A673 (cell line): Measurements from ENCODE around the gene ARMS2. TPM values are rescaled to one million over a fixed set of nuclear protein-coding genes. Genes with fewer than 3 reads are reported as not detected.

Experiments used
- BruUV-seq: library from RNA; stranded (reverse); fragments of 400-500 nt; replicated peaks from 2 replicates; lab custom pipeline; 2021; lab: Mats Ljungman, UMichigan
- CTCF ChIA-PET: fragments of 300-600 bp; sonication (Branson Sonifier 250); formaldehyde crosslinking; loops from one replicate; lab custom pipeline; 2022; ENCODE audit warnings: antibody characterized with exemption; lab: Charles Lee
- POLR2A ChIA-PET: fragments of 300-600 bp; sonication (Branson Sonifier 250); formaldehyde crosslinking; loops from one replicate; lab custom pipeline; 2022; ENCODE audit warnings: antibody characterized with exemption; ENCODE audit not compliant: low non-redundant PET; lab: Charles Lee
- DNase-seq: peaks from one replicate; pipeline ENCODE4 v3.0.0-alpha.2; 2015; ENCODE audit warnings: low spot score
- H3K27ac ChIP-seq: fragments of 200-600 bp; sonication (generic); 2 replicates; pipeline ENCODE4 v1.5.1; 2016; ENCODE audit warnings: mixed run types, low read depth, mild to moderate bottlenecking, mixed read lengths, antibody characterized with exemption, low read length; ENCODE audit not compliant: poor library complexity, severe bottlenecking
- H3K27me3 ChIP-seq: fragments of 200-600 bp; sonication (generic); replicated peaks from 2 replicates; pipeline ENCODE4 v1.6.1; 2017; ENCODE audit warnings: mixed run types, low read depth, mild to moderate bottlenecking, mixed read lengths, antibody characterized with exemption, low read length; ENCODE audit not compliant: insufficient read depth, poor library complexity
- H3K36me3 ChIP-seq: fragments of 200-600 bp; sonication (generic); 2 replicates; pipeline ENCODE4 v1.6.1; 2016; ENCODE audit warnings: mixed run types, mild to moderate bottlenecking, mixed read lengths, antibody characterized with exemption, low read length; ENCODE audit not compliant: insufficient read depth, poor library complexity, severe bottlenecking
- H3K4me1 ChIP-seq: fragments of 200-600 bp; sonication (generic); 2 replicates; pipeline ENCODE4 v1.6.1; 2017; ENCODE audit warnings: mixed run types, mild to moderate bottlenecking, mixed read lengths, antibody characterized with exemption, low read length; ENCODE audit not compliant: insufficient read depth, poor library complexity, severe bottlenecking
- H3K4me3 ChIP-seq: fragments of 200-600 bp; sonication (generic); 2 replicates; pipeline ENCODE4 v1.5.1; 2016; ENCODE audit warnings: low read depth, mixed run types, mild to moderate bottlenecking, mixed read lengths, low read length; ENCODE audit not compliant: poor library complexity, severe bottlenecking
- H3K9me3 ChIP-seq: fragments of 200-600 bp; sonication (generic); 2 replicates; pipeline ENCODE4 v1.6.1; 2016; ENCODE audit warnings: mixed run types, low read depth, mild to moderate bottlenecking, mixed read lengths, antibody characterized with exemption, low read length; ENCODE audit not compliant: poor library complexity, severe bottlenecking
- CTCF ChIP-seq: fragments of 300-800, 200-600 bp; sonication (generic); conservative IDR thresholded peaks from 2 replicates; pipeline ENCODE4 v1.5.1; 2017; ENCODE audit warnings: low read depth, mild to moderate bottlenecking, antibody characterized with exemption, low read length, moderate library complexity, mixed read lengths
- EZH2 ChIP-seq: fragments of 200-600 bp; sonication (generic); IDR thresholded peaks from 2 replicates; pipeline ENCODE4 v1.6.1; 2017; ENCODE audit warnings: borderline replicate concordance, low read depth, mild to moderate bottlenecking, mixed read lengths, antibody characterized with exemption, low read length; ENCODE audit not compliant: poor library complexity, severe bottlenecking
- intact Hi-C: fragments of 100-400 bp; cut with micrococcal nuclease; formaldehyde crosslinking; loops from one replicate; pipeline ENCODE4 v1.10.0; 2022; ENCODE audit not compliant: unreplicated experiment
- total RNA-seq: library from RNA; stranded (reverse); gene quantifications from 2 replicates; pipeline ENCODE4 v1.2.3, GENCODE V29; 2021

ARMS2 gene
- total RNA-seq, 1 experiment from 2014 or later = not detected

GRCh38 chr10:122477436-122477835 lies 23.0 kb downstream of the ARMS2 start:
- CTCF ChIA-PET = no interaction called here
- Histone ChIP-seq H3K27me3 (no peaks in the 10 kb centered on the region), H3K4me1 (no peaks in the 10 kb centered on the region), H3K36me3 (no peaks in the 10 kb centered on the region), H3K27ac (no peak overlapping the region), H3K4me3 (no peak overlapping the region), H3K9me3 (no peaks in the 10 kb centered on the region)
- BruUV-seq = no TSS peak
- POLR2A ChIA-PET = no interaction called here
- intact Hi-C loops = no loop called here
- no peak for TF ChIP-seq EZH2
- DNase-seq = no peak

GRCh38 chr10:122478971-122479370 lies 24.5 kb downstream of the ARMS2 start:
- CTCF ChIA-PET = no interaction called here
- Histone ChIP-seq H3K4me3 (no peak overlapping the region), H3K36me3 (no peaks in the 10 kb centered on the region), H3K27ac (no peak overlapping the region), H3K9me3 (no peaks in the 10 kb centered on the region), H3K4me1 (no peaks in the 10 kb centered on the region), H3K27me3 (no peaks in the 10 kb centered on the region)
- TF ChIP-seq CTCF (no peak), EZH2 (no peak)
- POLR2A ChIA-PET = no interaction called here
- intact Hi-C loops = no loop called here
- no peak for DNase-seq
- BruUV-seq = no TSS peak

- ChIA-PET POLR2A (no interaction called here), CTCF (no interaction called here)
- TF ChIP-seq CTCF = no peak
- TF ChIP-seq EZH2 = no peak
- H3K27ac ChIP-seq = no peak overlapping the region
- no peaks in the 10 kb centered on the region for H3K36me3 ChIP-seq
- H3K4me1 ChIP-seq = no peaks in the 10 kb centered on the region
- no peaks in the 10 kb centered on the region for H3K9me3 ChIP-seq
- intact Hi-C loops = no loop called here
- BruUV-seq = no TSS peak
- no peak overlapping the region for H3K4me3 ChIP-seq
- DNase-seq = no peak
- H3K27me3 ChIP-seq = no peaks in the 10 kb centered on the region
Measured at GRCh38 chr10:122480146-122480833, 25.8 kb downstream of the ARMS2 start.
